IMR-90 (cell line): ENCODE measurements around the gene LAMA3.

Source experiments
- BHLHE40 ChIP-seq: fragments of 150-350 bp; IDR thresholded peaks from 2 replicates; pipeline ENCODE4 v1.6.1; 2016; ENCODE audit warnings: mild to moderate bottlenecking, low read depth, low read length
- CEBPB ChIP-seq: IDR thresholded peaks from 2 replicates; pipeline ENCODE4 v1.6.1; 2012; ENCODE audit warnings: low read depth, low read length, improper control_type of control experiment
- CHD1 ChIP-seq: IDR thresholded peaks from 2 replicates; pipeline ENCODE4 v1.6.1; 2012; ENCODE audit warnings: low read depth, low read length, improper control_type of control experiment
- CTCF ChIP-seq: conservative IDR thresholded peaks from 2 replicates; pipeline ENCODE4 v1.5.1; 2012; ENCODE audit warnings: mild to moderate bottlenecking, low read depth, low read length, improper control_type of control experiment
- FOS ChIP-seq: fragments of 150-350 bp; IDR thresholded peaks from 2 replicates; pipeline ENCODE4 v1.6.1; 2016; ENCODE audit warnings: low read depth, low read length
- NFE2L2 ChIP-seq: fragments of 150-350 bp; IDR thresholded peaks from 2 replicates; pipeline ENCODE4 v1.6.1; 2016; ENCODE audit warnings: low read depth, mild to moderate bottlenecking, low read length
- POLR2A ChIP-seq: IDR thresholded peaks from 2 replicates; pipeline ENCODE4 v1.6.1; 2012; ENCODE audit warnings: mild to moderate bottlenecking, low read depth, low read length
- RAD21 ChIP-seq: IDR thresholded peaks from 2 replicates; pipeline ENCODE4 v1.6.1; 2012; ENCODE audit warnings: low read length, improper control_type of control experiment
- SMC3 ChIP-seq: fragments of 150-350 bp; IDR thresholded peaks from 2 replicates; pipeline ENCODE4 v1.6.1; 2016; ENCODE audit warnings: low read depth, mild to moderate bottlenecking, antibody characterized with exemption, low read length, moderate library complexity
- TF ChIP-seq, protein P1 (sequence below): fragments of 150-350 bp; IDR thresholded peaks from 2 replicates; pipeline ENCODE4 v1.6.1; 2017; ENCODE audit warnings: mild to moderate bottlenecking, antibody characterized with exemption, low read length, low read depth

DNA sequence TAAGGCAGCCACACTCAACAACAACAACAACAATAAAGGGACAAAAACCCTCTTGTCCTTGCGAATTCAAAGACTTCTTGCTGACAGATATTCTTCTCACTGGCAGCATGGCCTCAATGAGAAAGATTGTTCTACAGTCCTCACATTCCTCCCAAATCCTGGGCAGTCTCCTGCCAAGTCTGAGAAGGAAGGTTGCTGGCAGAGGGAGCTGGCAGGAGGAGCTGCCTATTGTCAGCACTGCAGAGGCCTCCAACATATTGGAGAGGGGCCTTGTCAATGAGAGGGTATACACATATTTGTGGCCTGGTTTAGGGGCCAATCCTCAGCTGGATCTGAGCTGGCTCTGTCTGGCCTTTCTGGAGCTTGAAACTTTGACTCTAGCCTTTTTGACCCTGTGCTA lies 63.5 kb downstream of the LAMA3 start:
- TF ChIP-seq CTCF: no peak
- TF ChIP-seq, protein P1, sequence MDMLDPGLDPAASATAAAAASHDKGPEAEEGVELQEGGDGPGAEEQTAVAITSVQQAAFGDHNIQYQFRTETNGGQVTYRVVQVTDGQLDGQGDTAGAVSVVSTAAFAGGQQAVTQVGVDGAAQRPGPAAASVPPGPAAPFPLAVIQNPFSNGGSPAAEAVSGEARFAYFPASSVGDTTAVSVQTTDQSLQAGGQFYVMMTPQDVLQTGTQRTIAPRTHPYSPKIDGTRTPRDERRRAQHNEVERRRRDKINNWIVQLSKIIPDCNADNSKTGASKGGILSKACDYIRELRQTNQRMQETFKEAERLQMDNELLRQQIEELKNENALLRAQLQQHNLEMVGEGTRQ: no peak
- TF ChIP-seq FOS: no peak
- no peak for TF ChIP-seq POLR2A
- no peak for TF ChIP-seq CHD1
- TF ChIP-seq SMC3: no peak
- no peak for TF ChIP-seq CEBPB
- TF ChIP-seq RAD21: no peak
- no peak for TF ChIP-seq NFE2L2
- TF ChIP-seq BHLHE40: no peak
